DOHH2 (cell line): Measurements from ENCODE around the gene CLEC20A.

Source experiments
- H3F3A ChIP-seq: fragments of 200-600 bp; sonication (generic), shearing (Covaris generic); 2 replicates; pipeline ENCODE4 v1.6.0; 2016; ENCODE audit warnings: antibody characterized with exemption, mild to moderate bottlenecking; ENCODE audit not compliant: control insufficient read depth, insufficient read depth
- H3K27ac ChIP-seq: fragments of 200-600 bp; sonication (generic); 2 replicates; pipeline ENCODE4 v1.5.1; 2014; ENCODE audit warnings: low read depth, mild to moderate bottlenecking, low read length, moderate library complexity
- H3K27me3 ChIP-seq: fragments of 200-600 bp; sonication (generic); 2 replicates; pipeline ENCODE4 v1.6.1; 2014; ENCODE audit warnings: mild to moderate bottlenecking, low read length, mixed read lengths; ENCODE audit not compliant: control insufficient read depth
- H3K36me3 ChIP-seq: fragments of 200-600 bp; sonication (generic); 2 replicates; pipeline ENCODE4 v1.6.1; 2014; ENCODE audit warnings: mild to moderate bottlenecking, low read length, moderate library complexity, mixed read lengths; ENCODE audit not compliant: control insufficient read depth
- H3K4me1 ChIP-seq: fragments of 200-600 bp; sonication (generic); 2 replicates; pipeline ENCODE4 v1.6.1; 2014; ENCODE audit warnings: mild to moderate bottlenecking, low read length, mixed read lengths; ENCODE audit not compliant: control insufficient read depth
- H3K4me2 ChIP-seq: fragments of 200-600 bp; sonication (generic); 2 replicates; pipeline ENCODE4 v1.6.0; 2014; ENCODE audit warnings: mild to moderate bottlenecking, low read length, moderate library complexity
- H3K4me3 ChIP-seq: fragments of 200-600 bp; sonication (generic); 2 replicates; pipeline ENCODE4 v1.5.1; 2014; ENCODE audit warnings: mild to moderate bottlenecking, low read length, mixed read lengths
- H3K79me2 ChIP-seq: fragments of 200-600 bp; sonication (generic); 2 replicates; pipeline ENCODE4 v1.6.1; 2014; ENCODE audit warnings: mild to moderate bottlenecking, low read length, mixed read lengths; ENCODE audit not compliant: control insufficient read depth
- H3K9me2 ChIP-seq: fragments of 200-600 bp; sonication (generic); replicated peaks from 2 replicates; pipeline ENCODE4 v1.6.1; 2014; ENCODE audit warnings: mild to moderate bottlenecking, low read length, mixed read lengths; ENCODE audit not compliant: control insufficient read depth
- H3K9me3 ChIP-seq: fragments of 200-600 bp; sonication (generic); 2 replicates; pipeline ENCODE4 v1.6.1; 2014; ENCODE audit warnings: antibody characterized with exemption, low read length, mixed read lengths; ENCODE audit not compliant: control insufficient read depth, insufficient read depth
- H4K20me1 ChIP-seq: fragments of 200-600 bp; sonication (generic); 2 replicates; pipeline ENCODE4 v1.6.0; 2014; ENCODE audit warnings: low read depth, mild to moderate bottlenecking, antibody characterized with exemption, low read length, moderate library complexity; ENCODE audit not compliant: control insufficient read depth, insufficient read depth
- EZH2phosphoT487 ChIP-seq: fragments of 200-600 bp; sonication (generic); IDR thresholded peaks from 2 replicates; pipeline ENCODE4 v1.6.1; 2017; ENCODE audit warnings: borderline replicate concordance, mild to moderate bottlenecking, antibody characterized with exemption, low read length, moderate library complexity, mixed read lengths
- TF ChIP-seq, protein P1 (sequence below): fragments of 200-600 bp; sonication (generic); IDR thresholded peaks from one replicate; pipeline ENCODE4 v1.5.1; 2014; ENCODE audit warnings: antibody characterized with exemption, mild to moderate bottlenecking, low read depth, low read length; ENCODE audit not compliant: poor library complexity, severe bottlenecking

CLEC20A gene

DNA sequence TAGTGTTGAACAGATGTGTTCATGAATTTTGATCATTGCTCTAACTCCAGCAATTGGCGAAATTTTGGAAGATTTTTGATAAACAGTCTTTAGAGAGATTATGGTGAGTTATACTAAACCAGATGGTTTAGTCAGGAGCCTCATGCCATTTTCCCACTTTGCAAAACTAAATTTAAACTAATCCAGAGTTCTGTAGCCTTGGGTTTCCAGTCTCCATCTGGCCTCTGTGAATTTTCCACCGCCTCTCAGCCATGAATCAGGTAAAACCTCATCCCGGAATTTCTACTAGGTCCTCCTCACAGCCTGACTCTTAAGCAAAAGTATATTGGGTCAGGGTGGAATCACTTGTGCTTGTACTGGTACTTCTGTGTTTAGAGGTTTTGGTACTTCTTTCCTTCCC, 44.8 kb downstream of the CLEC20A start:
- Histone ChIP-seq H3K4me1 (no peaks in the 10 kb centered on the region), H3K79me2 (no peaks in the 10 kb centered on the region), H3K9me3 (no peaks in the 10 kb centered on the region), H3K4me3 (no peak overlapping the region), H3K27me3 (peaks cover 20% of the 10 kb centered on the region), H3K4me2 (no peak overlapping the region), H3K36me3 (no peaks in the 10 kb centered on the region), H3F3A (no peaks in the 10 kb centered on the region), H3K27ac (no peak overlapping the region), H4K20me1 (no peaks in the 10 kb centered on the region), H3K9me2 (no peaks in the 10 kb centered on the region)
- TF ChIP-seq, protein P1, sequence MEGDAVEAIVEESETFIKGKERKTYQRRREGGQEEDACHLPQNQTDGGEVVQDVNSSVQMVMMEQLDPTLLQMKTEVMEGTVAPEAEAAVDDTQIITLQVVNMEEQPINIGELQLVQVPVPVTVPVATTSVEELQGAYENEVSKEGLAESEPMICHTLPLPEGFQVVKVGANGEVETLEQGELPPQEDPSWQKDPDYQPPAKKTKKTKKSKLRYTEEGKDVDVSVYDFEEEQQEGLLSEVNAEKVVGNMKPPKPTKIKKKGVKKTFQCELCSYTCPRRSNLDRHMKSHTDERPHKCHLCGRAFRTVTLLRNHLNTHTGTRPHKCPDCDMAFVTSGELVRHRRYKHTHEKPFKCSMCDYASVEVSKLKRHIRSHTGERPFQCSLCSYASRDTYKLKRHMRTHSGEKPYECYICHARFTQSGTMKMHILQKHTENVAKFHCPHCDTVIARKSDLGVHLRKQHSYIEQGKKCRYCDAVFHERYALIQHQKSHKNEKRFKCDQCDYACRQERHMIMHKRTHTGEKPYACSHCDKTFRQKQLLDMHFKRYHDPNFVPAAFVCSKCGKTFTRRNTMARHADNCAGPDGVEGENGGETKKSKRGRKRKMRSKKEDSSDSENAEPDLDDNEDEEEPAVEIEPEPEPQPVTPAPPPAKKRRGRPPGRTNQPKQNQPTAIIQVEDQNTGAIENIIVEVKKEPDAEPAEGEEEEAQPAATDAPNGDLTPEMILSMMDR: no peak
- no peak for TF ChIP-seq EZH2phosphoT487

- Histone ChIP-seq H3K9me2 (no peaks in the 10 kb centered on the region), H3K9me3 (no peaks in the 10 kb centered on the region), H3K4me3 (no peak overlapping the region), H3K4me2 (no peak overlapping the region), H3K79me2 (no peaks in the 10 kb centered on the region), H3F3A (no peaks in the 10 kb centered on the region), H4K20me1 (no peaks in the 10 kb centered on the region), H3K27ac (no peak overlapping the region), H3K4me1 (no peaks in the 10 kb centered on the region), H3K27me3 (peaks cover 20% of the 10 kb centered on the region), H3K36me3 (no peaks in the 10 kb centered on the region)
- no peak for TF ChIP-seq EZH2phosphoT487
- TF ChIP-seq, protein P1: no peak
Measured at GRCh38 chr1:178451529-178451928, 45.2 kb downstream of the CLEC20A start.

GRCh38 chr1:178450871-178451270, 45.9 kb downstream of the CLEC20A start:
- Histone ChIP-seq H3K36me3 (no peaks in the 10 kb centered on the region), H3K4me3 (no peak overlapping the region), H3K79me2 (no peaks in the 10 kb centered on the region), H3K27me3 (peaks cover 20% of the 10 kb centered on the region), H3K4me2 (no peak overlapping the region), H3K9me2 (no peaks in the 10 kb centered on the region), H3K4me1 (no peaks in the 10 kb centered on the region), H3F3A (no peaks in the 10 kb centered on the region), H3K9me3 (no peaks in the 10 kb centered on the region), H4K20me1 (no peaks in the 10 kb centered on the region), H3K27ac (no peak overlapping the region)
- TF ChIP-seq EZH2phosphoT487: 0 out of 2 replicates have a peak, but pooled peaks have one; percentile 48
- TF ChIP-seq, protein P1: no peak

DNA sequence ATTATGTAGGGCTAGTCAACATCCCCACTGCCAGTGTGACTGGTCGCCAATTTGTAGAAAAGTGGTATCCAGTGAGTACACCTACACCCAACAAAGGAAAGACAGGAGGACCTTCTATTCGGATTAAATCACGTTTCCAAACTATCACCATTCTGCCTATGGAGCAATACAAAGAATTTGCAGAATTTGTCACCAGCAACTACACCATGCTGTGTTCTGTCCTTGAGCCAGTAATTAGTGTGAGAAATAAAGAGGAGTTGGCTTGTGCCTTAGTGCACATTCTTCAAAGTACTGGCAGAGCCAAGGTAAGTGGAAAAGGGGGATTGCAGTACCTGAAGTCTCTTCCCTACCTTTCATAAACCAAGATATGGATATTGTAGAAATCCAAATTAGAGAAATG, 53.8 kb downstream of the CLEC20A start:
- Histone ChIP-seq H3K4me2 (no peak overlapping the region), H3K9me2 (no peaks in the 10 kb centered on the region), H3K27ac (no peak overlapping the region), H3K36me3 (no peaks in the 10 kb centered on the region), H3K79me2 (no peaks in the 10 kb centered on the region), H3K4me1 (no peaks in the 10 kb centered on the region), H3F3A (no peaks in the 10 kb centered on the region), H3K27me3 (peaks cover 10% of the 10 kb centered on the region; the same call in 1 of the 2 replicates), H3K4me3 (no peak overlapping the region), H3K9me3 (no peaks in the 10 kb centered on the region), H4K20me1 (no peaks in the 10 kb centered on the region)
- no peak for TF ChIP-seq EZH2phosphoT487
- TF ChIP-seq, protein P1: no peak
